HEK293T (cell line): Measurements from ENCODE around the gene ANXA11.

Experiments
- ARNT ChIP-seq: fragments of 450-650 bp; IDR thresholded peaks from 2 replicates; pipeline ENCODE4 v1.6.1; 2017; ENCODE audit warnings: mild to moderate bottlenecking
- BHLHE40 ChIP-seq: fragments of 450-650 bp; IDR thresholded peaks from 2 replicates; pipeline ENCODE4 v1.6.1; 2016; ENCODE audit warnings: mild to moderate bottlenecking, moderate library complexity, borderline replicate concordance
- CTBP1 ChIP-seq: fragments of 450-650 bp; IDR thresholded peaks from 2 replicates; pipeline ENCODE4 v1.6.1; 2016; ENCODE audit warnings: borderline replicate concordance
- ELF4 ChIP-seq: fragments of 450-650 bp; IDR thresholded peaks from 2 replicates; pipeline ENCODE4 v1.6.1; 2017; ENCODE audit warnings: antibody characterized with exemption
- FOXA1 ChIP-seq: fragments of 450-650 bp; IDR thresholded peaks from 2 replicates; pipeline ENCODE4 v1.6.1; 2016; ENCODE audit warnings: mild to moderate bottlenecking
- FOXK2 ChIP-seq: fragments of 450-650 bp; IDR thresholded peaks from 2 replicates; pipeline ENCODE4 v1.6.1; 2016; ENCODE audit warnings: mild to moderate bottlenecking
- FOXM1 ChIP-seq: fragments of 450-650 bp; IDR thresholded peaks from 2 replicates; pipeline ENCODE4 v1.6.1; 2017; ENCODE audit warnings: mild to moderate bottlenecking, borderline replicate concordance
- HDGF ChIP-seq: fragments of 450-650 bp; IDR thresholded peaks from 2 replicates; pipeline ENCODE4 v1.6.1; 2017; ENCODE audit warnings: antibody characterized with exemption, borderline replicate concordance
- LEF1 ChIP-seq: fragments of 450-650 bp; IDR thresholded peaks from 2 replicates; pipeline ENCODE4 v1.6.1; 2017; ENCODE audit warnings: mild to moderate bottlenecking, borderline replicate concordance
- SP1 ChIP-seq: fragments of 450-650 bp; IDR thresholded peaks from 2 replicates; pipeline ENCODE4 v1.6.1; 2017
- SUZ12 ChIP-seq: fragments of 450-650 bp; IDR thresholded peaks from 2 replicates; pipeline ENCODE4 v1.6.1; 2016; ENCODE audit warnings: mild to moderate bottlenecking
- TARDBP ChIP-seq: fragments of 450-650 bp; IDR thresholded peaks from 2 replicates; pipeline ENCODE4 v1.6.1; 2016
- ZNF384 ChIP-seq: fragments of 450-650 bp; IDR thresholded peaks from 2 replicates; pipeline ENCODE4 v1.6.1; 2016
- TF ChIP-seq, protein P1 (sequence below): fragments of 450-650 bp; IDR thresholded peaks from 2 replicates; pipeline ENCODE4 v1.6.1; 2016

DNA sequence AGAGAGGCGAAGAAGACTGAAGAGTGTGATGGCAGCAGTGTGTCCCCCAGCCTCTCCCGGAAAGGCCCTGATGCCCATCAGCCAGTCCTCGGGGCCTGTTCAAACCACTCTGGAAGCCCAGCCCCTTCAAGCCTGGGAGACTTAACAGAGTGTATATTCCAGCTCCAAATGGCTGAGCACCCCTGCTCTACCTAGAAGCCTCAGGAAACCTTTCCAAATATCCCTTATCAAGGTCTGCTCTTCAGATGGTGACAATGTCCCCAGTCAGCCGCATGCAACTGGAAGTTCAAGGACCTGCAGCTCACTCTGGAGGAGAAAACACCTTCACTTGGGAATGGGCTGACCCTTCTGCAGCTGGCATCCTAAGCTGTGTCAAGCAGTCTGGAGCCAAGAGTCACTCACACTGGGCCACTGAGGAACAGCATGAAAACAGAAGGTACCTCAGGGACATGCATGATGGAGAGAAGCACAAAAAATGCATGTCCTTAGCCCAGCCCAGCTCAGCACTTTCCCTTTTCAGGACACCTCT, 10.2 kb downstream of the ANXA11 start:
- no peak for TF ChIP-seq FOXK2
- TF ChIP-seq ARNT: no peak
- no peak for TF ChIP-seq SP1
- TF ChIP-seq FOXM1: no peak
- no peak for TF ChIP-seq SUZ12
- TF ChIP-seq TARDBP: no peak
- TF ChIP-seq LEF1: no peak
- TF ChIP-seq FOXA1: no peak
- TF ChIP-seq ZNF384: no peak
- TF ChIP-seq CTBP1: no peak
- TF ChIP-seq ELF4: no peak
- TF ChIP-seq, protein P1, sequence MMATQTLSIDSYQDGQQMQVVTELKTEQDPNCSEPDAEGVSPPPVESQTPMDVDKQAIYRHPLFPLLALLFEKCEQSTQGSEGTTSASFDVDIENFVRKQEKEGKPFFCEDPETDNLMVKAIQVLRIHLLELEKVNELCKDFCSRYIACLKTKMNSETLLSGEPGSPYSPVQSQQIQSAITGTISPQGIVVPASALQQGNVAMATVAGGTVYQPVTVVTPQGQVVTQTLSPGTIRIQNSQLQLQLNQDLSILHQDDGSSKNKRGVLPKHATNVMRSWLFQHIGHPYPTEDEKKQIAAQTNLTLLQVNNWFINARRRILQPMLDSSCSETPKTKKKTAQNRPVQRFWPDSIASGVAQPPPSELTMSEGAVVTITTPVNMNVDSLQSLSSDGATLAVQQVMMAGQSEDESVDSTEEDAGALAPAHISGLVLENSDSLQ: no peak
- no peak for TF ChIP-seq BHLHE40
- no peak for TF ChIP-seq HDGF
